Endothelial cell of umbilical vein (primary cell): Measurements from ENCODE around the gene CSK. TPM values are rescaled to one million over a fixed set of nuclear protein-coding genes. Genes with fewer than 3 reads are reported as not detected.

Experiments used
- BruUV-seq: library from RNA; stranded (reverse); fragments of 400-500 nt; replicated peaks from 2 replicates; lab custom pipeline; 2021; lab: Mats Ljungman, UMichigan
- CTCF ChIA-PET: fragments of 300-600, 350-600 bp; sonication (Branson Sonifier 250); formaldehyde crosslinking; loops from one replicate; lab custom pipeline; 2021; ENCODE audit warnings: antibody characterized with exemption, inconsistent platforms; lab: Charles Lee
- POLR2A ChIA-PET: fragments of 300-600, 350-600 bp; sonication (Branson Sonifier 250); formaldehyde crosslinking; loops from one replicate; lab custom pipeline; 2021; ENCODE audit warnings: antibody characterized with exemption, inconsistent platforms; lab: Charles Lee
- DNase-seq: peaks from one replicate; pipeline ENCODE4 v3.0.0-alpha.2; 2011; ENCODE audit warnings: low read depth, low spot score
- FAIRE-seq: peaks from 2 replicates; lab custom pipeline; 2011; peaks lifted over from hg19 to GRCh38; lab: Jason Lieb, UNC
- H2AFZ ChIP-seq: 2 replicates; pipeline ENCODE4 v1.6.0; 2012; ENCODE audit warnings: low read depth, low read length, control low read depth, inconsistent platforms
- H3K27ac ChIP-seq: 2 replicates; pipeline ENCODE4 v1.5.1; 2011; ENCODE audit warnings: low read depth, mild to moderate bottlenecking, control low read depth, low read length, moderate library complexity; ENCODE audit not compliant: insufficient read depth
- H3K27me3 ChIP-seq, 2 experiments: 2 replicates each; pipeline versions ENCODE4 v1.6.0 to v1.6.1; 2011; ENCODE audit warnings: low read length in 2 of 2, mixed read lengths in 1 of 2; ENCODE audit not compliant: control insufficient read depth in 2 of 2, insufficient read depth in 2 of 2
- H3K36me3 ChIP-seq, 2 experiments: 2 replicates in 1 of 2; 3 replicates in 1 of 2; pipeline ENCODE4 v1.5.1; 2011; ENCODE audit warnings: low read length in 2 of 2, mild to moderate bottlenecking in 1 of 2, moderate library complexity in 1 of 2; ENCODE audit not compliant: control insufficient read depth in 2 of 2, insufficient read depth in 2 of 2; ENCODE audit errors: extremely low read depth in 1 of 2
- H3K4me1 ChIP-seq: 3 replicates; pipeline ENCODE4 v1.5.1; 2011; ENCODE audit warnings: mild to moderate bottlenecking, low read length; ENCODE audit not compliant: control insufficient read depth, insufficient read depth; ENCODE audit errors: extremely low read depth
- H3K4me2 ChIP-seq: 2 replicates; pipeline ENCODE4 v1.6.1; 2011; ENCODE audit warnings: low read length, control low read depth, mixed read lengths; ENCODE audit not compliant: insufficient read depth
- H3K4me3 ChIP-seq, 3 experiments: fragments of 200-600 bp in 1 of 3; sonication (generic), shearing (Covaris generic) in 1 of 3; replicated peaks in 1 of 3; 2 replicates each; pipeline ENCODE4 v1.5.1; 2011 to 2016; ENCODE audit warnings: control low read depth in 3 of 3, low read length in 3 of 3, mild to moderate bottlenecking in 2 of 3, inconsistent platforms in 1 of 3, low read depth in 1 of 3, moderate library complexity in 1 of 3; ENCODE audit not compliant: insufficient read depth in 1 of 3
- H3K79me2 ChIP-seq: 2 replicates; pipeline ENCODE4 v1.6.0; 2012; ENCODE audit warnings: low read length, inconsistent platforms; ENCODE audit not compliant: control insufficient read depth, insufficient read depth
- H3K9ac ChIP-seq: replicated peaks from 2 replicates; pipeline ENCODE3; 2011; ENCODE audit warnings: low read length, control low read depth; ENCODE audit not compliant: insufficient read depth; ENCODE audit errors: extremely low read depth
- H3K9me1 ChIP-seq: replicated peaks from 3 replicates; pipeline ENCODE4 v1.6.0; 2011; ENCODE audit warnings: mild to moderate bottlenecking, low read length; ENCODE audit not compliant: control insufficient read depth, insufficient read depth; ENCODE audit errors: extremely low read depth
- H3K9me3 ChIP-seq: replicated peaks from 2 replicates; pipeline ENCODE4 v1.5.1; 2012; ENCODE audit warnings: low read length, inconsistent platforms; ENCODE audit not compliant: control insufficient read depth, insufficient read depth
- H4K20me1 ChIP-seq: replicated peaks from 2 replicates; pipeline ENCODE3; 2011; ENCODE audit warnings: mild to moderate bottlenecking, low read length; ENCODE audit not compliant: control insufficient read depth, insufficient read depth; ENCODE audit errors: extremely low read depth
- EZH2 ChIP-seq: IDR thresholded peaks from 2 replicates; pipeline ENCODE4 v1.6.1; 2012; ENCODE audit warnings: borderline replicate concordance, low read depth, mild to moderate bottlenecking, moderate library complexity, low read length, inconsistent platforms; ENCODE audit not compliant: severe bottlenecking
- FOS ChIP-seq: IDR thresholded peaks from 2 replicates; pipeline ENCODE4 v1.6.1; 2011; ENCODE audit warnings: mild to moderate bottlenecking, low read length, moderate library complexity, borderline replicate concordance; ENCODE audit not compliant: insufficient read depth
- GATA2 ChIP-seq: IDR thresholded peaks from 2 replicates; pipeline ENCODE4 v1.7.0; 2011; ENCODE audit warnings: low read depth, mild to moderate bottlenecking, moderate library complexity, mixed read lengths, low read length; ENCODE audit not compliant: insufficient read length, insufficient read depth
- JUN ChIP-seq: IDR thresholded peaks from 2 replicates; pipeline ENCODE4 v1.6.1; 2011; ENCODE audit warnings: borderline replicate concordance, low read depth; ENCODE audit not compliant: insufficient read length, insufficient read depth
- MAX ChIP-seq: IDR thresholded peaks from 2 replicates; pipeline ENCODE4 v1.6.1; 2011; ENCODE audit not compliant: insufficient read depth, insufficient read length
- MYC ChIP-seq: IDR thresholded peaks from one replicate; pipeline ENCODE4 v1.6.1; 2011; ENCODE audit warnings: mild to moderate bottlenecking, low read depth, low read length
- POLR2A ChIP-seq: IDR thresholded peaks from 2 replicates; pipeline ENCODE4 v1.6.1; 2012; ENCODE audit warnings: low read depth, mild to moderate bottlenecking, control low read depth, low read length
- POLR2AphosphoS5 ChIP-seq: IDR thresholded peaks from 2 replicates; pipeline ENCODE4 v1.6.1; 2012; ENCODE audit warnings: low read depth, mild to moderate bottlenecking, control low read depth, low read length, moderate library complexity; ENCODE audit not compliant: insufficient read depth
- dilution Hi-C: fragments of 300-500 bp; cut with MboI; formaldehyde crosslinking; loops from one replicate; pipeline ENCODE4 v1.15.0; 2019; ENCODE audit warnings: low sequenced_read_pairs; ENCODE audit not compliant: extremely low pct_ligation_motif_present
- intact Hi-C: fragments of 100-400 bp; cut with micrococcal nuclease; formaldehyde crosslinking; loops from one replicate; pipeline ENCODE4 v1.10.0; 2022
- polyA plus RNA-seq, 4 experiments: library from polyadenylated mRNA; depleted of rRNA in 3 of 4; stranded (reverse) in 3 of 4; unstranded in 1 of 4; fragments of >200 nt; gene quantifications; 2 replicates each; pipeline versions ENCODE4 v1.2.1 to v1.2.3, GENCODE V29; 2011 to 2012; ENCODE audit warnings: missing spikeins in 1 of 4
- total RNA-seq: library from RNA; stranded (reverse); gene quantifications from 2 replicates; pipeline ENCODE4 v1.2.3, GENCODE V29; 2021
- TF ChIP-seq, protein P1 (sequence below), 2 donors: IDR thresholded peaks; 1 replicate in 1 of 2; 2 replicates in 1 of 2; pipeline ENCODE4 v1.5.1; 2011; ENCODE audit warnings: low read length in 2 of 2, mild to moderate bottlenecking in 2 of 2, moderate library complexity in 2 of 2, control low read depth in 1 of 2, inconsistent platforms in 1 of 2, low read depth in 1 of 2; ENCODE audit not compliant: insufficient read depth in 1 of 2; ENCODE audit errors: extremely low read depth in 1 of 2

The CSK gene
- total and polyA plus RNA-seq, 2 donors (not counting 3 experiments of a cell fraction or from before 2014, with no cell fraction given): 41.2 to 104 TPM

DNA sequence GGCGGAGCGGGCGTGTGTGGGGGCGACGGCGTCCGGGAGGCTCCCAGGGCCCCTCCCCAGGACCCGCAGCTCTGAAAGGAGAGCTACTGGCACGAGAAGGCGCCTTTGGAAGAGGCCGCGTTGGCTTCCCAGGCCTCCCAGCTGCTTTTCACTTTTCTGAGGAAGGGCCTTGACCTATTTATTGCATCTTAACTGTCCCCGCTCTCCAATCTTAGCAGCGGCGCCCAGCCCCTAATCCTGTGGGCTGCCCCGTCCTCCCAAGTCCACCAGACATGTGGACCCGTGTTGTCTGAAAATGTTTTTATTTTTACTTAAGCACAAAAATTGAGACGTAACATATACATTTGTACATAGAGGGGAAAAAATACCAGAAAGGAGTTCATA lies 61.6 kb downstream of the CSK start:
- dilution Hi-C loops: no loop called here
- TF ChIP-seq GATA2: no peak
- no peak for TF ChIP-seq MYC
- TF ChIP-seq FOS: no peak
- TF ChIP-seq EZH2: no peak
- TF ChIP-seq MAX: no peak
- no peak for TF ChIP-seq POLR2A
- TF ChIP-seq JUN: no peak
- TF ChIP-seq, protein P1, sequence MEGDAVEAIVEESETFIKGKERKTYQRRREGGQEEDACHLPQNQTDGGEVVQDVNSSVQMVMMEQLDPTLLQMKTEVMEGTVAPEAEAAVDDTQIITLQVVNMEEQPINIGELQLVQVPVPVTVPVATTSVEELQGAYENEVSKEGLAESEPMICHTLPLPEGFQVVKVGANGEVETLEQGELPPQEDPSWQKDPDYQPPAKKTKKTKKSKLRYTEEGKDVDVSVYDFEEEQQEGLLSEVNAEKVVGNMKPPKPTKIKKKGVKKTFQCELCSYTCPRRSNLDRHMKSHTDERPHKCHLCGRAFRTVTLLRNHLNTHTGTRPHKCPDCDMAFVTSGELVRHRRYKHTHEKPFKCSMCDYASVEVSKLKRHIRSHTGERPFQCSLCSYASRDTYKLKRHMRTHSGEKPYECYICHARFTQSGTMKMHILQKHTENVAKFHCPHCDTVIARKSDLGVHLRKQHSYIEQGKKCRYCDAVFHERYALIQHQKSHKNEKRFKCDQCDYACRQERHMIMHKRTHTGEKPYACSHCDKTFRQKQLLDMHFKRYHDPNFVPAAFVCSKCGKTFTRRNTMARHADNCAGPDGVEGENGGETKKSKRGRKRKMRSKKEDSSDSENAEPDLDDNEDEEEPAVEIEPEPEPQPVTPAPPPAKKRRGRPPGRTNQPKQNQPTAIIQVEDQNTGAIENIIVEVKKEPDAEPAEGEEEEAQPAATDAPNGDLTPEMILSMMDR (IDR thresholded peaks at IDR 0.05; ENCODE audit: extremely low read depth in 1 of 2, insufficient read depth in 1 of 2, low read depth in 1 of 2, low read length in 2 of 2): no peak
- no peak for TF ChIP-seq POLR2AphosphoS5
- TSS peak; percentile 97 for BruUV-seq

More for the DNA sequence above, 61.6 kb downstream of the CSK start:
- intact Hi-C loops: loop anchor here (1.0 to 5.0 kb wide), 5 partner anchors 30 to 107 kb away; partner anchors contain the start of genes COX5A and SCAMP2
- peak overlapping the region; percentile 57 for H3K4me2 ChIP-seq
- peak overlapping the region in 2 of 3 experiments; percentile 12 to 71 for H3K4me3 ChIP-seq
- H3K27ac ChIP-seq: peak overlapping the region; percentile 60
- no peaks in the 10 kb centered on the region for H3K9me1 ChIP-seq
- H3K36me3 ChIP-seq: peaks cover 0 to 20% of the 10 kb centered on the region in 2 experiments
- FAIRE-seq (no peak), DNase-seq (no peak)
- H3K79me2 ChIP-seq: peaks cover 2% of the 10 kb centered on the region
- no peaks in the 10 kb centered on the region for H4K20me1 ChIP-seq
- H3K4me1 ChIP-seq: peaks cover 11% of the 10 kb centered on the region
- ChIA-PET CTCF (interaction anchor here (0.9 to 5.3 kb wide), 8 partner anchors 21 to 107 kb away, joined by 3 to 37 read pairs (median 6); no protein-coding TSS in a partner anchor), POLR2A (no interaction called here)
- no peaks in the 10 kb centered on the region for H3K27me3 ChIP-seq
- H3K9me3 ChIP-seq: no peaks in the 10 kb centered on the region
- H2AFZ ChIP-seq: peak overlapping the region; percentile 1
- H3K9ac ChIP-seq: peak overlapping the region; percentile 59
